T-helper 1 cell treated with Interleukin-12 subunit alpha and Interleukin-12 subunit beta and Interleukin-4 antibody, amounts not matched to agents 30 μg/mL and 1 μg/mL, for 36 hours (primary cell): ENCODE results near the gene S100A5.
"Not testable (repeated sequence)": the region's sequence is repeated elsewhere in the genome, so short reads cannot be mapped to it uniquely, and the experiment has no call there.

Experiments used
- H3K27ac Mint-ChIP-seq: one replicate; pipeline ENCODE4 v1.8.0; 2021; ENCODE audit warnings: mild to moderate bottlenecking, mixed read lengths
- H3K27me3 Mint-ChIP-seq: one replicate; pipeline ENCODE4 v1.8.0; 2021; ENCODE audit warnings: low read depth, mixed read lengths
- H3K36me3 Mint-ChIP-seq: one replicate; pipeline ENCODE4 v1.8.0; 2021; ENCODE audit warnings: low read depth, mixed read lengths
- H3K4me1 Mint-ChIP-seq: one replicate; pipeline ENCODE4 v1.8.0; 2021; ENCODE audit warnings: low read depth, mixed read lengths
- H3K4me3 Mint-ChIP-seq: one replicate; pipeline ENCODE4 v1.8.0; 2021; ENCODE audit warnings: mild to moderate bottlenecking, moderate library complexity, mixed read lengths
- H3K9me3 Mint-ChIP-seq: one replicate; pipeline ENCODE4 v1.8.0; 2021; ENCODE audit warnings: mixed read lengths

The S100A5 gene

GRCh38 chr1:153573351-153573750, 32.6 kb upstream of the S100A5 start:
- no peak overlapping the region for H3K4me3 Mint-ChIP-seq
- H3K9me3 Mint-ChIP-seq, result no peaks in the 10 kb centered on the region
- H3K27me3 Mint-ChIP-seq, result peaks cover 25% of the 10 kb centered on the region
- no peak overlapping the region for H3K27ac Mint-ChIP-seq
- H3K4me1 Mint-ChIP-seq, result peaks cover 19% of the 10 kb centered on the region
- no peaks in the 10 kb centered on the region for H3K36me3 Mint-ChIP-seq

- no peaks in the 10 kb centered on the region for H3K9me3 Mint-ChIP-seq
- no peaks in the 10 kb centered on the region for H3K36me3 Mint-ChIP-seq
- no peak overlapping the region for H3K4me3 Mint-ChIP-seq
- peaks cover 17% of the 10 kb centered on the region for H3K27me3 Mint-ChIP-seq
- peaks cover 25% of the 10 kb centered on the region for H3K4me1 Mint-ChIP-seq
- peak overlapping the region; percentile 34 for H3K27ac Mint-ChIP-seq
Observed at GRCh38 chr1:153572569-153573015, 31.9 kb upstream of the S100A5 start.

- Mint-ChIP-seq H3K4me3 (no peak overlapping the region), H3K27ac (no peak overlapping the region), H3K36me3 (no peaks in the 10 kb centered on the region), H3K9me3 (no peaks in the 10 kb centered on the region), H3K4me1 (peaks cover 30% of the 10 kb centered on the region), H3K27me3 (peaks cover 9% of the 10 kb centered on the region)
Observed at GRCh38 chr1:153571706-153572105, 31.0 kb upstream of the S100A5 start.

- Mint-ChIP-seq H3K4me3 (no peak overlapping the region), H3K4me1 (peaks cover 37% of the 10 kb centered on the region), H3K9me3 (no peaks in the 10 kb centered on the region), H3K27me3 (peaks cover 6% of the 10 kb centered on the region), H3K36me3 (no peaks in the 10 kb centered on the region), H3K27ac (no peak overlapping the region)
Observed at GRCh38 chr1:153570874-153571273, 30.1 kb upstream of the S100A5 start.

GRCh38 chr1:153569465-153569864, 28.7 kb upstream of the S100A5 start:
- H3K27ac Mint-ChIP-seq, result no peak overlapping the region

GRCh38 chr1:153568367-153569099, 27.8 kb upstream of the S100A5 start:
- H3K4me3 Mint-ChIP-seq, result peak overlapping the region; percentile 76
- peak overlapping the region; percentile 78 for H3K27ac Mint-ChIP-seq
- H3K36me3 Mint-ChIP-seq, result no peaks in the 10 kb centered on the region
- H3K27me3 Mint-ChIP-seq, result peaks cover 6% of the 10 kb centered on the region
- H3K4me1 Mint-ChIP-seq, result peaks cover 41% of the 10 kb centered on the region
- no peaks in the 10 kb centered on the region for H3K9me3 Mint-ChIP-seq

More at GRCh38 chr1:153569465-153569864, 28.7 kb upstream of the S100A5 start:
- Mint-ChIP-seq H3K4me1 (peaks cover 41% of the 10 kb centered on the region), H3K36me3 (no peaks in the 10 kb centered on the region), H3K27me3 (peaks cover 6% of the 10 kb centered on the region), H3K4me3 (no peak overlapping the region), H3K9me3 (no peaks in the 10 kb centered on the region)

GRCh38 chr1:153567621-153568366, 27.1 kb upstream of the S100A5 start:
- H3K27ac Mint-ChIP-seq, result peak overlapping the region; percentile 60
- peaks cover 6% of the 10 kb centered on the region for H3K27me3 Mint-ChIP-seq
- no peak overlapping the region for H3K4me3 Mint-ChIP-seq
- H3K9me3 Mint-ChIP-seq, result no peaks in the 10 kb centered on the region
- H3K36me3 Mint-ChIP-seq, result no peaks in the 10 kb centered on the region
- peaks cover 36% of the 10 kb centered on the region for H3K4me1 Mint-ChIP-seq

GRCh38 chr1:153566414-153567371, 26.0 kb upstream of the S100A5 start:
- no peaks in the 10 kb centered on the region for H3K36me3 Mint-ChIP-seq
- H3K4me3 Mint-ChIP-seq, result peak overlapping the region; percentile 36
- H3K27ac Mint-ChIP-seq, result peak overlapping the region; percentile 97
- H3K27me3 Mint-ChIP-seq, result peaks cover 6% of the 10 kb centered on the region
- no peaks in the 10 kb centered on the region for H3K9me3 Mint-ChIP-seq
- H3K4me1 Mint-ChIP-seq, result peaks cover 30% of the 10 kb centered on the region

GRCh38 chr1:153565529-153566374, 25.0 kb upstream of the S100A5 start, which contains the start of gene S100A2:
Gene S100A2 (minus strand): TSS chr1:153565844. CDS start chr1:153563877, 1,967 bp downstream.
- peaks cover 28% of the 10 kb centered on the region for H3K4me1 Mint-ChIP-seq
- no peaks in the 10 kb centered on the region for H3K9me3 Mint-ChIP-seq
- no peaks in the 10 kb centered on the region for H3K36me3 Mint-ChIP-seq
- H3K27me3 Mint-ChIP-seq, result peaks cover 4% of the 10 kb centered on the region
- peak within 1 kb of the TSS; percentile 99 for H3K27ac Mint-ChIP-seq
- H3K4me3 Mint-ChIP-seq, result peak within 1 kb of the TSS; percentile 76

GRCh38 chr1:153563991-153564390, 23.3 kb upstream of the S100A5 start:
- Mint-ChIP-seq H3K27me3 (no peaks in the 10 kb centered on the region), H3K4me1 (peaks cover 30% of the 10 kb centered on the region), H3K9me3 (no peaks in the 10 kb centered on the region), H3K4me3 (no peak overlapping the region), H3K36me3 (no peaks in the 10 kb centered on the region), H3K27ac (no peak overlapping the region)

- peaks cover 26% of the 10 kb centered on the region for H3K4me1 Mint-ChIP-seq
- no peaks in the 10 kb centered on the region for H3K36me3 Mint-ChIP-seq
- H3K27ac Mint-ChIP-seq, result no peak overlapping the region
- no peaks in the 10 kb centered on the region for H3K9me3 Mint-ChIP-seq
- H3K27me3 Mint-ChIP-seq, result no peaks in the 10 kb centered on the region
- no peak overlapping the region for H3K4me3 Mint-ChIP-seq
Observed at GRCh38 chr1:153563483-153563901, 22.8 kb upstream of the S100A5 start.

- H3K27me3 Mint-ChIP-seq, H3K27ac Mint-ChIP-seq, H3K9me3 Mint-ChIP-seq, H3K4me3 Mint-ChIP-seq, H3K36me3 Mint-ChIP-seq: not testable (repeated sequence)
- H3K4me1 Mint-ChIP-seq, result peaks cover 16% of the 10 kb centered on the region
Observed at GRCh38 chr1:153562021-153562420, 21.3 kb upstream of the S100A5 start.

GRCh38 chr1:153561466-153561985, 20.8 kb upstream of the S100A5 start:
- Mint-ChIP-seq H3K27me3 (no peaks in the 10 kb centered on the region), H3K36me3 (no peaks in the 10 kb centered on the region), H3K4me1 (peaks cover 11% of the 10 kb centered on the region), H3K27ac (no peak overlapping the region), H3K9me3 (no peaks in the 10 kb centered on the region), H3K4me3 (no peak overlapping the region)
